HepG2 (cell line): ENCODE results near the gene TBXAS1. TPM values are rescaled to one million over a fixed set of nuclear protein-coding genes. Genes with fewer than 3 reads are reported as not detected.

Experiments used
- ATAC-seq: fragments of 200-7000 bp; cut with Tn5 transposase; 3 replicates; pipeline ENCODE4 v1.9.1; 2020; ENCODE audit warnings: mild to moderate bottlenecking, moderate library complexity
- BruUV-seq: library from RNA; stranded (reverse); fragments of 400-500 nt; replicated peaks from 2 replicates; lab custom pipeline; 2021; lab: Mats Ljungman, UMichigan
- CTCF ChIA-PET: fragments of 300-600 bp; formaldehyde crosslinking; extraction: SDS; loops from one replicate; lab custom pipeline; 2021; ENCODE audit warnings: low total read pairs, inconsistent platforms, low intra/inter-chr PET ratio; lab: Yijun Ruan, JAX
- POLR2A ChIA-PET: fragments of 350-600 bp; sonication (Branson Sonifier 250); formaldehyde crosslinking; loops from one replicate; lab custom pipeline; 2020; ENCODE audit warnings: antibody characterized with exemption, inconsistent platforms; lab: Yijun Ruan, JAX
- DNase-seq: peaks from one replicate; pipeline ENCODE4 v3.0.0-alpha.2; 2015; ENCODE audit warnings: low spot score
- FAIRE-seq: peaks from 3 replicates; lab custom pipeline; 2011; peaks lifted over from hg19 to GRCh38; lab: Jason Lieb, UNC
- H2AFZ ChIP-seq: one replicate; pipeline ENCODE4 v1.6.1; 2011; ENCODE audit warnings: low read length, inconsistent platforms
- H3K27ac ChIP-seq: fragments of 300-600 bp; 3 replicates; pipeline ENCODE4 v1.8.0; 2011; ENCODE audit warnings: mixed run types, mild to moderate bottlenecking, mixed read lengths, low read length, inconsistent platforms; ENCODE audit not compliant: insufficient read depth; ENCODE audit errors: extremely low read length
- H3K27me3 ChIP-seq, 2 experiments: fragments of 200-600 bp in 1 of 2; 2 replicates in 1 of 2; 3 replicates in 1 of 2; pipeline versions ENCODE4 v1.6.0 to v1.8.0; 2011; ENCODE audit warnings: low read length in 2 of 2, mild to moderate bottlenecking in 2 of 2, moderate library complexity in 2 of 2, inconsistent platforms in 1 of 2; ENCODE audit not compliant: insufficient read depth in 2 of 2, control insufficient read depth in 1 of 2
- H3K36me3 ChIP-seq, 2 experiments: fragments of 200-600 bp in 1 of 2; replicated peaks in 1 of 2; 2 replicates in 1 of 2; 3 replicates in 1 of 2; pipeline versions ENCODE4 v1.5.1 to v1.8.0; 2011; ENCODE audit warnings: low read length in 2 of 2, inconsistent platforms in 1 of 2; ENCODE audit not compliant: insufficient read depth in 2 of 2, control insufficient read depth in 1 of 2
- H3K4me1 ChIP-seq: 2 replicates; pipeline ENCODE4 v1.5.1; 2012; ENCODE audit warnings: low read length, inconsistent platforms; ENCODE audit not compliant: insufficient read depth
- H3K4me2 ChIP-seq: 2 replicates; pipeline ENCODE4 v1.6.0; 2011; ENCODE audit warnings: low read depth, low read length, inconsistent platforms
- H3K4me3 ChIP-seq, 3 experiments: fragments of 200-600 bp in 1 of 3; sonication (generic), shearing (Covaris generic) in 1 of 3; replicated peaks in 1 of 3; 2 replicates each; pipeline ENCODE4 v1.5.1; 2011 to 2016; ENCODE audit warnings: low read length in 3 of 3, inconsistent platforms in 2 of 3, low read depth in 2 of 3, mild to moderate bottlenecking in 2 of 3, control low read depth in 1 of 3, mixed read lengths in 1 of 3; ENCODE audit not compliant: insufficient read depth in 1 of 3
- H3K79me2 ChIP-seq: one replicate; pipeline ENCODE4 v1.6.1; 2011; ENCODE audit warnings: low read length, inconsistent platforms; ENCODE audit not compliant: insufficient read depth
- H3K9ac ChIP-seq: 2 replicates; pipeline ENCODE4 v1.6.0; 2011; ENCODE audit warnings: mild to moderate bottlenecking, low read depth, low read length, inconsistent platforms; ENCODE audit not compliant: insufficient read depth
- H3K9me3 ChIP-seq: 2 replicates; pipeline ENCODE4 v1.5.1; 2012; ENCODE audit warnings: mild to moderate bottlenecking, low read length
- H4K20me1 ChIP-seq: 2 replicates; pipeline ENCODE4 v1.6.0; 2011; ENCODE audit warnings: inconsistent platforms, mild to moderate bottlenecking, low read length, moderate library complexity; ENCODE audit not compliant: insufficient read depth
- CEBPG ChIP-seq: IDR thresholded peaks from 2 replicates; pipeline ENCODE4 v1.6.1; 2016
- FOXA1 ChIP-seq, 2 experiments: fragments of 450-650 bp in 1 of 2; sonication (generic) in 1 of 2; formaldehyde crosslinking in 1 of 2; IDR thresholded peaks; 2 replicates each; pipeline versions ENCODE4 v1.4.0 to v1.6.1; 2016 to 2020; ENCODE audit warnings: missing genetic modification reagents in 1 of 2
- GTF3A ChIP-seq: sonication (generic); formaldehyde crosslinking; conservative IDR thresholded peaks from 2 replicates; pipeline ENCODE4 v1.4.0; 2020; ENCODE audit warnings: mild to moderate bottlenecking, missing genetic modification reagents
- KDM5A ChIP-seq: fragments of 200-600 bp; sonication (generic); IDR thresholded peaks from 2 replicates; pipeline ENCODE4 v1.7.0; 2018; ENCODE audit warnings: antibody characterized with exemption, mild to moderate bottlenecking, low read length, borderline replicate concordance
- KLF13 ChIP-seq: sonication (generic); formaldehyde crosslinking; IDR thresholded peaks from 2 replicates; pipeline ENCODE4 v1.4.0; 2020; ENCODE audit warnings: mild to moderate bottlenecking, missing genetic modification reagents
- MEIS1 ChIP-seq: sonication (generic); formaldehyde crosslinking; IDR thresholded peaks from 2 replicates; pipeline ENCODE4 v1.9.0; 2021; ENCODE audit warnings: mild to moderate bottlenecking, missing genetic modification reagents, moderate library complexity, borderline replicate concordance
- XRCC5 ChIP-seq: fragments of 200-400 bp; formaldehyde crosslinking; optimal IDR thresholded peaks from 2 replicates; pipeline ENCODE3; 2017; ENCODE audit warnings: mild to moderate bottlenecking, low read length
- ZNF550 ChIP-seq: sonication (generic); formaldehyde crosslinking; IDR thresholded peaks from 2 replicates; pipeline ENCODE4 v1.4.0; 2020; ENCODE audit warnings: mild to moderate bottlenecking, missing genetic modification reagents, borderline replicate concordance
- ZNF577 ChIP-seq: sonication (generic); formaldehyde crosslinking; IDR thresholded peaks from 2 replicates; pipeline ENCODE4 v1.4.0; 2020; ENCODE audit warnings: mild to moderate bottlenecking, low read depth, missing genetic modification reagents, borderline replicate concordance
- ZNF607 ChIP-seq: sonication (generic); formaldehyde crosslinking; IDR thresholded peaks from 2 replicates; pipeline ENCODE4 v1.5.1; 2020; ENCODE audit warnings: missing genetic modification reagents, mild to moderate bottlenecking, borderline replicate concordance
- ZSCAN9 ChIP-seq: IDR thresholded peaks from 2 replicates; pipeline ENCODE4 v1.6.1; 2016; ENCODE audit warnings: borderline replicate concordance
- WGBS: methylation state at CpG from one replicate; pipeline ENCODE4 v1.1.6; 2017; ENCODE audit warnings: low lambda C conversion rate; 5-methylcytosine and 5-hydroxymethylcytosine counted together
- in situ Hi-C: cut with HindIII; loops from 2 replicates; pipeline ENCODE4 v1.10.0; 2017; ENCODE audit warnings: low pct_unique_long_range_greater_than_20kb; ENCODE audit not compliant: extremely low pct_ligation_motif_present
- intact Hi-C: fragments of 100-400 bp; cut with micrococcal nuclease; formaldehyde crosslinking; loops from one replicate; pipeline ENCODE4 v1.10.0; 2022; ENCODE audit not compliant: unreplicated experiment
- polyA plus RNA-seq, 8 experiments: library from polyadenylated mRNA; depleted of rRNA in 3 of 8; stranded (reverse) in 7 of 8; unstranded in 1 of 8; fragments of >200 nt; fragmentation: Illumina TruSeq in 4 of 8; extraction: Trizol in 4 of 8; gene quantifications; 2 replicates each; pipeline versions ENCODE4 v1.2.1 to v1.2.3, GENCODE V29; 2011 to 2016; ENCODE audit warnings: low read depth in 4 of 8, missing spikeins in 1 of 8, mixed read lengths in 1 of 8; ENCODE audit not compliant: insufficient read depth in 1 of 8
- total RNA-seq, 5 experiments: library from RNA; depleted of rRNA; stranded (reverse); fragments of >200 nt; fragmentation: Illumina TruSeq; extraction: Trizol; gene quantifications; 2 replicates each; pipeline ENCODE4 v1.2.3, GENCODE V29; 2016; ENCODE audit warnings: low read depth in 1 of 5
- TF ChIP-seq, protein P1 (sequence below): sonication (generic); formaldehyde crosslinking; IDR thresholded peaks from 2 replicates; pipeline ENCODE4 v1.4.0; 2020; ENCODE audit warnings: mild to moderate bottlenecking, missing genetic modification reagents
- TF ChIP-seq, protein P2 (sequence below): sonication (generic); formaldehyde crosslinking; IDR thresholded peaks from 2 replicates; pipeline ENCODE4 v1.4.0; 2020; ENCODE audit warnings: missing genetic modification reagents, borderline replicate concordance

The TBXAS1 gene
- total and polyA plus RNA-seq, 2 of the 13 experiments (the other 11 are each of a cell fraction or from before 2014, with no cell fraction given) = 4.0 to 4.9 TPM

DNA sequence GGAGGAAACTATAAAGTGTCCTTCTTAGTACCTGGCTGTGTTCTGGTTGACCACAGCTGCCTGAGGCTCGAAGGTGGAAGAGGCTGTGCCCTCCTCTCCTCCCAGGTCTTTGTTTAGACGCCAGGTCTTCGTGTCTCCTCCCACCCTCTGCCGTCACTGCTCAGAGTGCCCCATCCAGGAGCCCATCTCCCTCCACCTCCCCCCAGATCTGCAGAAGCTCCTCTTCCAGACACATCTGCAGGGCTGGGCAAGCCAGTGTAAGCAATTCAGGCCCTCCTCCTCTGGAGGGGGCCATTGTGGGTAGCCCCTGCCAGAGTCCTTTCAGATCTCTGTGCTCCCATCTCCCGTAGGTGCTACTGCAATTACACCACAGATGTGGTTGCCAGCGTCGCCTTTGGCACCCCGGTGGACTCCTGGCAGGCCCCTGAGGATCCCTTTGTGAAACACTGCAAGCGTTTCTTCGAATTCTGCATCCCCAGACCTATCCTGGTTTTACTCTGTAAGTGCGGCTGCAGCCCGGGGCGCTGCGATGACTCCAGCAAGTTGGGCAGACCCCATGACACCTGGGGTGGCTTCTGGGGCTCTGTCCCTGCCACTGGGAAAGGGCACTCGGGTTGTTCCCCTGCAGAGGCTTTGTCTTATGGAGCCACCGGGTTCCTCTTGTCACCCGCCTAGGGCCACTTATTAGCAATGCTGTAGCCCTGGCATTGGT lies 126.2 kb downstream of the TBXAS1 start:
- no peaks in the 10 kb centered on the region for H3K36me3 ChIP-seq
- H3K27ac ChIP-seq = no peak overlapping the region
- TF ChIP-seq ZNF577 (CRISPR knock-in tag) = no peak
- TF ChIP-seq GTF3A (CRISPR knock-in tag) = no peak
- TF ChIP-seq CEBPG (CRISPR knock-in tag) = no peak
- TF ChIP-seq, protein P1, sequence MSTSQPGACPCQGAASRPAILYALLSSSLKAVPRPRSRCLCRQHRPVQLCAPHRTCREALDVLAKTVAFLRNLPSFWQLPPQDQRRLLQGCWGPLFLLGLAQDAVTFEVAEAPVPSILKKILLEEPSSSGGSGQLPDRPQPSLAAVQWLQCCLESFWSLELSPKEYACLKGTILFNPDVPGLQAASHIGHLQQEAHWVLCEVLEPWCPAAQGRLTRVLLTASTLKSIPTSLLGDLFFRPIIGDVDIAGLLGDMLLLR (CRISPR knock-in tag) = no peak
- TF ChIP-seq, protein P2, sequence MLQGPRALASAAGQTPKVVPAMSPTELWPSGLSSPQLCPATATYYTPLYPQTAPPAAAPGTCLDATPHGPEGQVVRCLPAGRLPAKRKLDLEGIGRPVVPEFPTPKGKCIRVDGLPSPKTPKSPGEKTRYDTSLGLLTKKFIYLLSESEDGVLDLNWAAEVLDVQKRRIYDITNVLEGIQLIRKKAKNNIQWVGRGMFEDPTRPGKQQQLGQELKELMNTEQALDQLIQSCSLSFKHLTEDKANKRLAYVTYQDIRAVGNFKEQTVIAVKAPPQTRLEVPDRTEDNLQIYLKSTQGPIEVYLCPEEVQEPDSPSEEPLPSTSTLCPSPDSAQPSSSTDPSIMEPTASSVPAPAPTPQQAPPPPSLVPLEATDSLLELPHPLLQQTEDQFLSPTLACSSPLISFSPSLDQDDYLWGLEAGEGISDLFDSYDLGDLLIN = no peak
- TF ChIP-seq ZNF607 (CRISPR knock-in tag) = no peak
- TF ChIP-seq XRCC5 = no peak
- no peak for TF ChIP-seq FOXA1 (IDR thresholded peaks at IDR 0.05)
- no peak for TF ChIP-seq FOXA1 (CRISPR knock-in tag; IDR thresholded peaks at IDR 0.05)
- no peak for TF ChIP-seq ZSCAN9 (CRISPR knock-in tag)
- TF ChIP-seq KDM5A = no peak
- no peak for TF ChIP-seq MEIS1 (CRISPR knock-in tag)
- TF ChIP-seq KLF13 = no peak
- TF ChIP-seq ZNF550 (CRISPR knock-in tag) = no peak
- H3K4me2 ChIP-seq = no peak overlapping the region
- 68% methylated on average over 16 of the region's 17 CpGs for WGBS
- no peak overlapping the region for H2AFZ ChIP-seq
- H3K27me3 ChIP-seq = peaks cover 0 to 11% of the 10 kb centered on the region in 2 experiments; a peak in 2 of 5 replicates
- ChIA-PET CTCF (no interaction called here), POLR2A (no interaction called here)
- 0 out of 2 replicates have a peak, but pooled peaks cover 5% of the 10 kb centered on the region for H4K20me1 ChIP-seq
- H3K4me3 ChIP-seq = no peak overlapping the region
- DNase-seq (no peak), FAIRE-seq (no peak), ATAC-seq (no peak)
- peaks cover 11% of the 10 kb centered on the region for H3K4me1 ChIP-seq
- BruUV-seq = no TSS peak
- no peak overlapping the region for H3K9ac ChIP-seq
- in situ Hi-C loops (no loop called here), intact Hi-C loops (no loop called here)
- no peaks in the 10 kb centered on the region for H3K79me2 ChIP-seq
- no peaks in the 10 kb centered on the region for H3K9me3 ChIP-seq
